HS-27A (cell line): ENCODE results near the gene AKR1D1.
"Not testable (repeated sequence)": the region's sequence is repeated elsewhere in the genome, so short reads cannot be mapped to it uniquely, and the experiment has no call there.

Source experiments
- DNase-seq: peaks from one replicate; pipeline ENCODE4 v3.0.0-alpha.2; 2012; ENCODE audit warnings: low read depth, missing footprints

The AKR1D1 gene

DNA sequence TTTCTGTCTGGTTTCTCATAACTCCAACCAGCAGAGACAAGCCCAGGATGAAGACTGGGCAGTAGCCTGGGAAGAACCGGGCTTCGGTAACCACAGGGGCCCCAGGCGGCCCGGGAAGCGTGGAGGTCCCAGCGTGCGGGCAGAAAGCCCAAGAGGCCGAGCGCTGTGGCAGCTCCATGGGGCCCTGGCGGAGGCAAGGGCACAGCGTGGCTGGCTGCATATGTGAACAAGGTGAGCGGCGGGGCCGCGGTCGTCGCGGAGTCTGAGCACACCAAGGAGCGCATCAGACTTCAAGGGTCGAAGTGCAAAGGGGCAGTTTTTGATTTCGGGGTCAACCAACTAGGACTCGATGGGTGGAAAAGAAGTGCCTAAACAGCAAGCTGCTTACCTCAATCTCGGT lies 45.9 kb downstream of the AKR1D1 start:
- no peak for DNase-seq

DNA sequence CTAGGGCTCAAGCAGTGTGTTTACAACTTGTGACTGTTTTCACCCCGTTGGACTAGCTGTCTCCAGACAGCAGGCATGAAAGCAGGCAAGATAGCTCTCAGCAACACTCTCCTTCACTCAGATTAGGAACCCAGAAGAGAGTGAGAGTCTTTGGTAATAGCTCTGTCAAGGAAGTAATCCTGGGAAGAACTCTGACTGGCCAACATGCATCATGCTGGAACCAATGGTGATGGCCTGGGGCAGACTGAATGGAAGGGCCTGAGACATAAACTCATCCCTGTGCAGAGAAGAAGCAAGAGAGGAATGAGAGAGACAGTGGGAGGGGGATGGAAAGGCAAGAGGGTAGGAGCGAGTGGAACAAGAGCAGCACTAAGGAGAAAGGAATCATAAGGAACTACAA lies 48.9 kb downstream of the AKR1D1 start:
- DNase-seq, result no peak

DNA sequence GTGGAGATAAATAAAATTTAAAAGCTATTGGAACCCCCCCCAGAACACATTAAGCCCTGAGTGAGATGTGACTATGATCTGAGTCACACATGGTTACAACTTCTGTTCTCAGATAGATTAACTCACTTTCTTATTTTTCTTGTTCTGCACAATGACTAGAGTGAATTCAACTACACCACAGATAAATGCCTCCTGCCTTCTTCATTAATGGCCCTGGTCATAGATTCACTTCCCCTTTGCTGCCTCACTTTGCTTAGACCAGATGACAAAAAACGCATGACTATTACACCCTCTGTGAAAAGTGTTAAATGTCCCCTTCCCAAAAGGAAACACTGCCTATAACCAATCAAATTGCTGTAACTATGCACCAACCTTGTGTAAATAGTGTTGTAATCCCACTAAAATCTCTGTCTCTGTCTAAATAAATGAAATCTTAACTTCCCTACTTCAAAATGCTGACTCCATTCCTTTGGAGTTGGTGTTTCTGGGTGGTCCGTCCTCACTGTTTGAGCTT lies 49.4 kb downstream of the AKR1D1 start:
- DNase-seq, result no peak

DNA sequence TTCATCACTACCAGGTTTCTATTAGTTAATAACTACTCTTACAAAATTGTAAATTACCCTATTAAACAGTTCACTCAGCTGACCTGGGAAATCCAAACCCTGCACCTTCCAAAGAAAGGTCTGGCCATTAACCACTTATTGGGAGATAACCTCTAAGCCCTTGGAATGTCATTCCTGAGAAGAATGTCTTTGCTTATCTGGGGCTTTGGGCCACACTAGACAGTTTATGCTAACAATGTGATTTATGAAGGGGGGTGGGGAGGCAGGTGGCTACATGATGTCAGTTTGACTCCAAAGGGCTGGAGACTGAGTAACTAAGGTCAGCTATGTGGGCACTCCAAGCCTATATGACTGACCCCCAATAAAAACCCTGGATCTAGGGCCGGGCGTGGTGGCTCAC lies 50.7 kb downstream of the AKR1D1 start:
- DNase-seq, result no peak

DNA sequence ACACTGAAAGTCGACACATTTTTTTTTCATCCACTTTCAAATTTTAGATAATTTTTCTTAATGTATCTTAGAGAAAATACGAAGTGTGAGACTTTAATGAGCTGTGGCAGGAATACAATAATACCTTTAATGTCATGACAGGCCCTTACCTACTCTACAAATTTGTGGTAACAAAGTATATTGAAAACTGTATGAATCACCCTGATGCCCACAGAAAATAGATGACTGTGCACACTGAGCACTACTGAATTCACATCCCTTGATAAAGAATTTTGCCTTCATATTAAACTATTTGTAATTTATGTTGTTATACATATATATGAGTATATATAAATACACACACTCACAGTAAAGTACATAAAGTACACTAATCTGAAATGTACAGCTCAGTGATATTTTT lies 51.7 kb downstream of the AKR1D1 start:
- DNase-seq, result no peak

DNA sequence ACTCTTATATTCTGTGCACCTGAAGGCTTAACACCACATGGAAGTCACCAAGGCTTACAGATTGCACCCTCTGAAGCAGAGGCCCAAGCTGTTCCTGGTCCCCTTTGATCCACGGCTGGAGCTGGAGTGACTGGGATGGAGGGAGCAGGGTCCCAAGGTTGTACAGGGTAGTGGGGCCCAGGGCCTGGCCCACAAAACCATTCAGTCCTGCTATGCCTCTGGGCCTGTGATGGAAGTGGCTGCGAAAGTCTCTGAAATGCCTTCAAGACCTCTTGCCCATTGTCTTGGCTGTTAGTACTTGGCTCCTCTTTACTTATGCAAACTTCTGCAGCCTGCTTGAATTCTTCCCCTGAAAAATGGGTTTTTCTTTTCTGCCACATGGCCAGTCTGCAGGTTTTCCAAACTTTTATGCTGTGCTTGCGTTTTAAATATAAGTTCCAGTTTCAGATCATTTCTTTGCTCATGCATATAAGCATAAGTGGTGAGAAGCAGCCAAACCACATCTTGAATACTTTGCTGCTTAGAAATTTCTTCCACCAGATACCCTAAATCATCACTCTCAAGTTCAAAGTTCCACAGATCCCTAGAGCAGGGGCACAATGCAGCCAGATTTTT lies 53.4 kb downstream of the AKR1D1 start:
- DNase-seq, result no peak

DNA sequence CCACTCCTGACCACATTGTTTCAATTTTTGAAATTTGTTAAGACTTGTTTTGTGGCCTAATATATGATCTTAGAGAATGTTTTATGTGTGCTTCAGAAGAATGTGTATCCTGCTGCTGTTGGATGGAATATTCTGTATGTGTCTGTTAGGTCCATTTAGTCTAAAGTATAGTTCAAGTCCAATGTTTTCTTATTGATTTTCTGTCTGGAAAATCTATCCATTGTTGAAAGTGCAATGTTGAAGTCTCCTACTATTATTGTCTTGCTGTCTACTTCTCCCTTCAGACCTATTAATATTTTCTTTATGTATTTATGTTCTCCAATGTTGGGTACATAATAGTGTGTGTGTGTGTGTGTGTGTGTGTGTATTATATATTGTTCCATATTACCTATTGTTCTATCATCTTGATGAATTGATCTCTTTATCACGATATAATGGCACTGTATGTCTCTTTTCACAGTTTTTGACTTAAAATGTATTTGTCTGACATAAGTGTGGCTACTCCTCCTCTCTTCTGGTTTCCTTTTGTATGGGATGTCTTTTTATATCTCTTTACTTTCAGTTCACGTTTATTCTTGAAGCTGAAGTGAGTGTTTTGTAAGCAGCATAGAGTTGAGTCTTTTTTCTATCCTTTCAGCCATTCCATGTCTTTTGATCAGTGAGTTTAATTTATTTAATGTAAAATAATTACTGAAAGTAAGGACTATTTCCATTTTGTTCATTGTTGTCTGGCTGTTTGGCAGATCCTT lies 61.3 kb downstream of the AKR1D1 start:
- DNase-seq, result no peak

DNA sequence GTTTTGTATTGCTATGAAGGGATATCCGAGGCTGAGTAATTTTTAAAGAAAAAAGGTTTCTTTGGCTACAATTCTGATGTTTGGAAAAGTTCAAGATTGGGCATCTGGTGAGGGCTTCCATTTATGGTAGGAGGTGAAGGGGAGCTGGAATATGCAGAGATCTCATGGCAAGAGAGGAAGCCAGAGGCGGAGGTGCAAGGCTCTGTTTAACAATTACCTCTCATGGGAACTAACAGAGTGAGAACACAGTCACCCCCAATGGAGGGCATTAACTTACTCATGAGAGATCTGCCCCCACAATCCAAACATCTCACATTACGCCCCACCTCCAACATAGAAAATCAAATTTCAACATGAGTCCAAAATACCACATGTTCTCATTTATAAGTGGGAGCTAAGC lies 62.0 kb downstream of the AKR1D1 start:
- no peak for DNase-seq

DNA sequence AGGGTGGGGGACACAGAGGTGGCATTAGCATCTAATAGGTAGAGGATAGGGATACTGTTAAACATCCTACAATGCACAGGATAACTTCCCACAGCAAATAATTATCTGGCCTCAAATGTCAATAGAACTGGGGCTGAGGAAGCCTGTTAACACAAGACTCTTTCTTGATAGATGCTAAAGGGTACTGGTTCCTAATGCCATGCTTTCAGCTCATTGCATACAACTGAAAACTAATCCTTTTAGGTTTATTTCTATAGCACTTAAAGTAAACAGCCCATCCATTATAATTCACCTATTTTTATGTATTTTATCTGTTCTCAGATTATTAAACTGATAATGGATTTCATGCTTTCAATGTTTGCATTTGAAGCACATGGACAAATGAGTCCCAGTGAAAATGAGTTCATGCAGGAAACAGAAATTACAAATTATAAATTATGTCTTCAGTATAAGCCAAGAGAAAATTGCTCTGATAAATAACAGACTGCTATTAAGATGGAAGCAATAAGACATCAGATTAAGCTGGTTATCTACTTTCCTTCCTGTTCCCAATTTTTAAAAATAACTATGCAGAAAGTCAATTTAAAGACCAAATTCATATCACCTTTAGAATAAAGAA lies 66.4 kb downstream of the AKR1D1 start:
- DNase-seq, result no peak

DNA sequence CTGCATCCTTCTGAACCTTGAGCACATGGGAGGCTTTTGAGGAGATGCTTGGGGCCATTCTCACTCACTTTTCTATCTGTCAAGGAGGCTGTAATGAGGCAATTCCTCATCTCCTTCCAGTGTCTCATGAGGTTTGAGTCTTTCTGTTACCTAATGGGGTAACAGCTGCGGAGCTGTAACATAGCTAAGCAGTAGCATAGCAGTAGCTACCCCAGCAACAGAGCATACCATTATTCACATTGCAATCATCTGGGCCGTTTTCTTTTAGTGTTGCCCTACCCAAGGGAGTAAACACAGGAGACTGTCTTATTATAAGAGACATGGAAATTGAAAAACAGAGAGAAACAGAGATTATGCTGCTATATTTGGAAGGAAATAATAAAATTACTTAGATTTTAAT lies 68.7 kb downstream of the AKR1D1 start:
- DNase-seq, result no peak

DNA sequence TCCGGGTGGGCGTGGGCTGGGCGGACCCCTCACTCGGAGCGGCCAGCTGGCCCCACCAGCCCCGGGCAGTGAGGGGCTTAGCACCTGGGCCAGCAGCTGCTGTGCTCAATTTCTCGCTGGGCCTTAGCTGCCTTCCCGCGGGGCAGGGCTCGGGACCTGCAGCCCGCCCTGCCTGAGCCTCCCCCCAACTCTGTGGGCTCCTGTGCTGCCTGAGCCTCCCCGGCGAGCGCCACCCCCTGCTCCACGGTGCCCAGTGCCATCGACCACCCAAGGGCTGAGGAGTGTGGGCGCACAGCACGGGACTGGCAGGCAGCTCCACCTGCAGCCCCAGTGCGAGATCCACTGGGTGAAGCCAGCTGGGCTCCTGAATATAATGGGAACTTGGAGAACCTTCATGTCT lies 70.0 kb downstream of the AKR1D1 start:
- not testable (repeated sequence) for DNase-seq

DNA sequence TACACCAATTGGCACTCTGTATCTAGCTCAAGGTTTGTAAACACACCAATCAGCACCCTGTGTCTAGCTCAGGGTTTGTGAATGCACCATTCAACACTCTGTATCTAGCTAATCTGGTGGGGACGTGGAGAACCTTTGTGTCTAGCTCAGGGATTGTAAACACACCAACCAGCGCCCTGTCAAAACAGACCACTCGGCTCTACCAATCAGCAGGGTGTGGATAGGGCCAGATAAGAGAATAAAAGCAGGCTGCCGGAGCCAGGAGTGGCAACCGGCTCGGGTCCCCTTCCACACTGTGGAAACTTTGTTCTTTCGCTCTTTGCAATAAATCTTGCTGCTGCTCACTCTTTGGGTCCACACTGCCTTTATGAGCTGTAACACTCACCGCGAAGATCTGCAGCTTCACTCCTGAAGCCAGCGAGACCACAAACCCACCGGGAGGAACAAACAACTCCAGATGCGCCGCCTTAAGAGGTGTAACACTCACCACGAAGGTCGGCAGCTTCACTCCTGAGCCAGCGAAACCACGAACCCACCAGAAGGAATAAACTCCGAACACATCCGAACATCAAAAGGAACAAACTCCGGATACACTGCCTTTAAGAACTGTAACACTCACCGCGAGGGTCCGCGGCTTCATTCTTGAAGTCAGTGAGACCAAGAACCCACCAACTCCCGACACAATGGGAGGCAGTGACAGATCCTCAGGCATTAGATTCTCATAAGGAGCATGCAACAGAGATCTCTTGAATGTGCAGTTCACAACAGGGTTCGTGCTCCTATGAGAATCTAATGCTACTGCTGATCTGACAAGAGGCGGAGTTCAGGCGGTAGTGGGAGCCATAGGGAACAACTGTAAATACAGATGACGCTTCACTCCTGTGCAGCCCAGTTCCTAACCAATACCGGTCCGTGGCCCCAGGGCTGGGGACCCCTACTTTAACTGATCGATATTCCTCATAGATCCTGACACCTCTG lies 70.8 kb downstream of the AKR1D1 start:
- DNase-seq, result not testable (repeated sequence)

DNA sequence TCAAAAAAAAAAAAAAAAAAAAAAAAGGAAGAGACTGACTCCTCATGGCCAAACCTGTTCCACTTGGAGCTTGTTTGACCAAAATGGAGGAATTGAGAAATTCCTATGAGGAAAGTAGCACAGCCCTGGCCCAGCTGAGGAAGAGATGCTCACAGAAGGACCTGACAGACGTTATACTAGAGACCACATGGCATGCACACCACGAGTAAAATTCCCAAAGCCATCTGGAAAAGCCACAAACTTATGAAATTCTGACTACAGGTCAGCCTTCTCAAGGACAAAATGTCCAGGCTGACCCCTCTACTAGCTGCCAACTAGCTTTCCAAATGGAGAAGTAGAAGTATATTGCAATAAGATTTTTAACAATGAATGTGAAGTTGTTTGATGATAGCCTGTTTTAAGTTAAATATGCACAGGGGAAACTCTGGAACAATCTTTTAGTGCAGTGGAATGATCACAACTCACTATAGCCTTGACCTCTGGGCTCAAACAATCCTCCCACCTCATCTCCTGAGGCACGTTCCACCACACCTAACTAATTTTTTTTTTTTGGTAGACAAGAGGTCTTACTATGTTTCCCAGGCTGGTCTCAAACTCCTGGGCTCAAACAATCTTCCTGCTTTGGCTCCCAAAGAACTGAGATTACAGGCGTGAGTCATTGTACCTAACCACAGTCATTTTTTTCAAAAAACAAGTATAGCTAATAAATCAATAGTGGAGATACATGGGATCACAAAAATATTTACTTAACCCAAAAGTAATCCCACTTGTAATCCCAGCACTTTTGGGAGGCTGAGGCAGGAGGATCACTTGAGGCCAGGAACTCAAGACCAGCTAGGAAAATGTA lies 75.7 kb downstream of the AKR1D1 start:
- DNase-seq, result no peak

DNA sequence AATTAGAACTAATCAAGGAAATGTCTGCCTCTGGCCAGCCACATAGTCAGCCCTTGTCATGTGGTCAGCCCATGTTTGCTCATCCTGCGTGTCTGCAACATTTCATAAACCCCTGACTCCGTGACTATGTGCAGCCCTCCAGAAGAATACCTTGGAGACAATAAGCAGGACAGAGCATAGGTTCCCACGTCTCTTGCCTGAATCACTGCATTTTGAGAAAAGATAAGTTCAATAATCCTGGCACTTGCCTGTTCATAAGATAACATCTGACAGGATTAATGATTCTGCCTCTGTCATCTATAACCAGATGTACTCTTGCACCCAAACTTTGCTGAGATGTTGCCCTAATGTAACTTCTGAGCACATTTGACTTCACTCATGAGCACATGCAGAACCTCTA lies 78.4 kb downstream of the AKR1D1 start:
- DNase-seq, result no peak

DNA sequence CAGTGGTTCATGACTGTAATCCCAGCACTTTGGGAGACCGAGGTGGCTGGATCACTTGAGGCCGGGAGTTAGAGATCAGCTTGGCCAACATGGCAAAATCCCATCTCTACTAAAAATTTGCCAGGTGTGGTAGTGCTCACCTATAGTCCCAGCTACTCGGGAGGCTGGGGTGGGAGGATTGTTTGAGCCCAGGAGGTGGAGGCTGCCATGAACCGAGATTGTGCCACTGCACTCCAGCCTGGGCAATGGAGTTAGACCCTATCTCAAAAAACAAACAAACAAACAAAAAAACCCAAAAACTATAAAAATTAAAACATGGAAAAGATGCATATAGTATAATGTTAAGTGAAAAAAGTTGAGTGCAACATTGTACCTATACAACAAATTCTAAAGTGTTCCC lies 81.4 kb downstream of the AKR1D1 start:
- DNase-seq, result no peak

DNA sequence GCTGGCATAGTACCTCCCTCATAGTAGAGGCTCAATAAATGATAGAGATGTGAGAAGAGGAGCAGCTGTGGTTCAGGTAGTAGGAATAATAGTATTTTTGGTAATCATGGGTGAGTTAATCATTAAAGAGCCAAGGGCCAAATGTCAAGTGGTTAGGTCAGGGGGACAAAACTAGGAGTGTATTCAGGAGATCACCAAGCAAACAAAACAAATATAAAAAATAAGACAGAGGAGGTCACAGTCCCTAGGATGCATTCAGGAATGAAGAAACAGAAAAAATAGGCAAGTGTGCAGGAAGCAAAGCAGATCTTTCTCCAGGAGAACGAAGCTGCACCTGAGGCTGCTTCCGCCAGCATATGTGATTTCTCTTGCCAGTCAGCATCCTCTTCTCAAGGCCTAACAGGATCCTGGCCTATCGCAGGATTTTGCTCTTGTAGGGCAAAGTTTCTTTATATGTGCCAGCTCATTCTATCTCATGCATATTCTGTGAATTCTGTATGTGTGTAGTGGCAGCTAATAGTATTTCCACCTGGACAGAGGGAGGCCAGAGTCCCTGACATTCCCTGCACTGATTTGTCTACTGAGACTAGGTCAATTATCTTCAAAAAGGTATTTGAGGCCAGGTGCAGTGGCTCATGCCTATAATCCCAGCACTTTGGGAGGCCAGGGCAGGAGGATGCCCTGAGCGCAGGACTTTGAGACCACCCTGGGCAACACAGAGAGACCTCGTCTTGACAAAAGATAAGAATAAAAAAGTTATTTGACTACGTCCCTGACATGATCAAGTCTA lies 82.7 kb downstream of the AKR1D1 start:
- no peak for DNase-seq

DNA sequence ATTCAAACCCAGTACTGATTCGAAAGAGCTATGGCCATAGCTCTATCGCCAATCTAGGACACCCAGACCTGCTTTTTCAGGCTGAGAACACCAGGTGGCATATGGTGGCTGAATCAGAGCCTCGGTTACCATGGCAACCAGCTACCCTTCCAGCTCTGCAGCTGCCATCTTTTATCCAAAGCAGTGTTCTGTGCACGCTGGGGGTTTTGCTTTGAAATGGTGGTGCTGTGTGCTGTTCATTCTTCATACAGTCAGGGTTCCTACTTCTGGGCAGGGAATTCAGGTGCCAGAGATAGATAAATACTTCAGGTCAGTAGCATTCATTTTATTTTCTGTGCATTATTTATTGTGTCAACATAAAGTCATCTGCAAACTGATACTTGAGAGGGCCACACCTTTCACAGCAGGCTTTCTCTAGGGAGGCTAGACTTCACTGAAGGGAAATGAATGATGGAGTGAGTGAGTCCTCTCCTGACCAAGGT lies 85.4 kb downstream of the AKR1D1 start:
- peak; percentile 59 for DNase-seq

DNA sequence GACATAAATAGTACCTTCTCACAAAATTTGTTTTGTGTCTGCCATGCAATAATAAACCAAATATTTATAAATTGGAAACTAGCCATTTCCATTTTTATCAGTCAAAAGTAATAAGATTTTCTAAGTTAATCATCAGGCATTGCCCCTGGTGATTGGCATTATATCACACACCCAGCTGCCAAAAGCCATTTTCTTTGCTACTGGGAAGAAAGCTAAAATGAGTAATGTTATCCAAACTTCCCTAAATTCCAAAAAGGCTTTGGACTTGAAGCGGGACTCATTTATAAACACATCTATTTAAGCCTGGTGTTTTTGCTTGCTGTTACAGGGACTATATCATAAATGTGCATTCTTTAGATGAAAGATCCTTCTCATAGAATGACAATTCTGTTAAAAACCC lies 86.0 kb downstream of the AKR1D1 start:
- DNase-seq, result no peak

DNA sequence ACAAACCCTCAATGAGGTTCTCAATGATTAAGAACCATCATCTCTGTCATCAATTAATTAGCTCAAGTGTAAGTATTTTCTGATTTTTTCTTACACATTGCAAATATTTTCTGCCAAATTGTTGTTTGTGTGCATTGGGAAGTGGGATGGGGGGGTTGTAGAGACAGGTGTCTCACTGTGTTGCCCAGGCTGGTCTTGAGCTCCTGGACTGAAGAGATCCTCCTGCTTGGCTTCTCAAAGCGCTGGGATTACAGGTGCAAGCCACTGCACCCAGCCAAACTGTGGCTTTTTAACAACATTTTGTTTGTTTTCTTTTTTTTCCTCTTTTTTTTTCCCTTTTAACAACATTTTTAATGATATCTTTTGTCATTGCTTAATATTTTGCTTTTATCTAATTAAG lies 87.5 kb downstream of the AKR1D1 start:
- DNase-seq, result no peak

DNA sequence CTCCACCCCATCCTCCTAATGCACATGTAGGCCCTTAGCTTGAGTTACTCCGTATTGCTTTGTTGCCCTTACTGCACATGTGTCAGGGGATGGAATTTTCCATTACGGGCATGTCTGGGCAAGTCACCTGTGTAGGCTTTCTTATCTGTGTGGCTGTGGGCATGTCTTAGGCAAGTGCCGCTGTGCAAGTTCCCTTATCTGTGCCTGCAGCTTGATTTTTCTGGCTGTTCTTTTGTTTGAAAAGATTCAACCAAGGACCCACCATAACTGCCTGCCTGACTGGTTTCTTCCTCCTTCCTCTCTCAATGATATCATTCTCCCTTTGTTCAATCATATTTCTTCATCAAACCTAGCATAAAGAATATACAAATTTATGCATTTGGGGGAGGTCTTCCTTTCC lies 88.5 kb downstream of the AKR1D1 start:
- no peak for DNase-seq
